ENCODE results near the gene EDRF1. TPM values are rescaled to one million over a fixed set of nuclear protein-coding genes. Genes with fewer than 3 reads are reported as not detected.
A peak's percentile ranks its signal among the peaks of the same experiment; 100 is the strongest.

The EDRF1 gene
- total and polyA plus RNA-seq, 2 of the 13 experiments (the other 11 are each of a cell fraction or from before 2014, with no cell fraction given), result 16.9 to 26.7 TPM

DNA sequence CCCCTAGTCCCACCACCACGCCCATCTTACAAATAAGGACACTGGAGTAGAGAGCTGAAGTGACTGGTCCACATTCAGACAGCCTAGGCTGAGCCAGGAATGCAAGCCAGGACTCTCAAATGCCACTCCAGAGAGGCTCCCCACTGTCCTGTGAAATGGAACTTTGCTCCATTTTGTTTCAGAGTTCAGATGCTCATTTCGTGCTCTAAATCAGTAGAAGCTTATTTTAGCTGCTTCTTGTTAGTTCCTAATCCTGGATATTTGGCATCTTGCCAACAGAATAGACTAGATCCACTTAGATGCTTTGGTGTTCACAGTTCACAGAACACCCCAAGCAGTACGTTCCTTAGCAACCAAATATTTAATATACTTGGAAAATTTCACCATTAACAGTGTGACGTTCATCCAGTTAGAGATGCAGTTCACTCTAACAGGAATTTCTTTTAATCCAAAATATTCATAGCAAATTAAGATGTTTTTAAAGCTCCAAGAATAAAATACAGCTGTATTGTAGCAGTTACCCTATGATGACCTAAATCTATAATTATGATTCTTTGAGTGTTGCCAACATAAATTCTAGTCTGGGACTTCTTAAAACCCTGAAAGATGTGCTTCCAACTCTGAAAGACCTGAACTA is 48.8 kb downstream of the EDRF1 start:
- no peak overlapping the region for H2AFZ ChIP-seq (ENCODE audit: low read length)
- in situ Hi-C loops (cut with HindIII; ENCODE audit: extremely low pct_ligation_motif_present, low pct_unique_long_range_greater_than_20kb), result no loop called here
- no TSS peak for BruUV-seq (replicated peaks)
- ATAC-seq, result no peak
- H3K4me1 ChIP-seq (ENCODE audit: insufficient read depth, low read length), result peaks cover 12% of the 10 kb centered on the region; the same call in 1 of the 2 replicates
- TF ChIP-seq, protein P1, sequence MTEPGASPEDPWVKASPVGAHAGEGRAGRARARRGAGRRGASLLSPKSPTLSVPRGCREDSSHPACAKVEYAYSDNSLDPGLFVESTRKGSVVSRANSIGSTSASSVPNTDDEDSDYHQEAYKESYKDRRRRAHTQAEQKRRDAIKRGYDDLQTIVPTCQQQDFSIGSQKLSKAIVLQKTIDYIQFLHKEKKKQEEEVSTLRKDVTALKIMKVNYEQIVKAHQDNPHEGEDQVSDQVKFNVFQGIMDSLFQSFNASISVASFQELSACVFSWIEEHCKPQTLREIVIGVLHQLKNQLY (CRISPR knock-in tag; IDR thresholded peaks at IDR 0.05), result no peak
- TF ChIP-seq LCORL (IDR thresholded peaks at IDR 0.05), result peak; percentile 90
- TF ChIP-seq LCORL (CRISPR knock-in tag; IDR thresholded peaks at IDR 0.05), result no peak
- no peak for TF ChIP-seq SMAD3 (CRISPR knock-in tag; IDR thresholded peaks at IDR 0.05)
- DNase-seq (ENCODE audit: low spot score), result no peak
- no peak overlapping the region for H3K4me2 ChIP-seq (ENCODE audit: low read depth, low read length)
- POLR2A ChIA-PET, result no interaction called here
- no peaks in the 10 kb centered on the region for H3K27me3 ChIP-seq (ENCODE audit: control insufficient read depth in 1 of 2, insufficient read depth in 2 of 2, low read length in 2 of 2)
- H4K20me1 ChIP-seq (ENCODE audit: insufficient read depth, low read length), result no peaks in the 10 kb centered on the region
- no peak for FAIRE-seq
- no peak overlapping the region for H3K9ac ChIP-seq (ENCODE audit: insufficient read depth, low read depth, low read length)
- 89% methylated on average over 4 of the region's 4 CpGs for WGBS (ENCODE audit: low lambda C conversion rate)
- intact Hi-C loops (cut with micrococcal nuclease; ENCODE audit: unreplicated experiment), result no loop called here
- H3K27ac ChIP-seq (ENCODE audit: extremely low read length, insufficient read depth, low read length), result no peak overlapping the region
- H3K9me3 ChIP-seq (ENCODE audit: low read length), result no peaks in the 10 kb centered on the region
- no peak overlapping the region for H3K4me3 ChIP-seq (replicated peaks in 1 of 3; ENCODE audit: insufficient read depth in 1 of 3, low read depth in 2 of 3, low read length in 3 of 3)
- CTCF ChIA-PET (ENCODE audit: low intra/inter-chr PET ratio, low total read pairs), result no interaction called here
- peaks cover 1 to 25% of the 10 kb centered on the region in 2 experiments; a peak in 4 of 5 replicates for H3K36me3 ChIP-seq (replicated peaks in 1 of 2; ENCODE audit: control insufficient read depth in 1 of 2, insufficient read depth in 2 of 2, low read length in 2 of 2)
- H3K79me2 ChIP-seq (ENCODE audit: insufficient read depth, low read length), result no peaks in the 10 kb centered on the region

DNA sequence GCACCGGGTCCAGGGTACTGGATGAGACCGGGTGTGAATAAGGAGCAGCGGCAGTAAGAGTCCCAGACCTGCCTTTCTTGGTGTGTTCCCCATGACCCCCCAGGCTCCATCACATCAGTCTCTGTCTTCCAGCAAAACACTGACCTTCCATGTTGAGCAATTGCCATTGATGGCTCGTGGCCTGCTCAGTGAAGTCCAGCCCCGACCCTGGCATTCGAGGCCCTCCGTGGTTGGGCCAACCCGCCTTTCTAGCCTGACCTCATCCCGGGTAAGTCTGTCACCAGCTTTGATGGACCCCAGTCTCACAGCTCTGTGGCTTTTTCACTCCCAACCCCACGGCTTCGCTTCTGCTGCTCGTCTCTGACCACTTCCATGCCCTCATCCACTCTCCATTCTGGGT is 49.7 kb downstream of the EDRF1 start:
- Histone ChIP-seq H3K79me2 (ENCODE audit: insufficient read depth, low read length) (no peaks in the 10 kb centered on the region), H3K4me1 (ENCODE audit: insufficient read depth, low read length) (peaks cover 12% of the 10 kb centered on the region; the same call in 1 of the 2 replicates), H3K9ac (ENCODE audit: insufficient read depth, low read depth, low read length) (no peak overlapping the region), H3K4me3 (replicated peaks in 1 of 3; ENCODE audit: insufficient read depth in 1 of 3, low read depth in 2 of 3, low read length in 3 of 3) (no peak overlapping the region), H3K27ac (ENCODE audit: extremely low read length, insufficient read depth, low read length) (no peak overlapping the region), H3K27me3 (ENCODE audit: control insufficient read depth in 1 of 2, insufficient read depth in 2 of 2, low read length in 2 of 2) (no peaks in the 10 kb centered on the region), H3K36me3 (replicated peaks in 1 of 2; ENCODE audit: control insufficient read depth in 1 of 2, insufficient read depth in 2 of 2, low read length in 2 of 2) (peaks cover 1 to 16% of the 10 kb centered on the region in 2 experiments; a peak in 4 of 5 replicates), H2AFZ (ENCODE audit: low read length) (no peak overlapping the region), H4K20me1 (ENCODE audit: insufficient read depth, low read length) (no peaks in the 10 kb centered on the region), H3K4me2 (ENCODE audit: low read depth, low read length) (no peak overlapping the region), H3K9me3 (ENCODE audit: low read length) (no peaks in the 10 kb centered on the region)
- ChIA-PET POLR2A (no interaction called here), CTCF (ENCODE audit: low intra/inter-chr PET ratio, low total read pairs) (no interaction called here)
- BruUV-seq (replicated peaks), result no TSS peak
- FAIRE-seq (no peak), ATAC-seq (no peak), DNase-seq (ENCODE audit: low spot score) (no peak)
- in situ Hi-C loops (cut with HindIII; ENCODE audit: extremely low pct_ligation_motif_present, low pct_unique_long_range_greater_than_20kb) (no loop called here), intact Hi-C loops (cut with micrococcal nuclease; ENCODE audit: unreplicated experiment) (no loop called here)
- WGBS (ENCODE audit: low lambda C conversion rate), result 94% methylated on average over 12 of the region's 12 CpGs
- TF ChIP-seq, protein P2, sequence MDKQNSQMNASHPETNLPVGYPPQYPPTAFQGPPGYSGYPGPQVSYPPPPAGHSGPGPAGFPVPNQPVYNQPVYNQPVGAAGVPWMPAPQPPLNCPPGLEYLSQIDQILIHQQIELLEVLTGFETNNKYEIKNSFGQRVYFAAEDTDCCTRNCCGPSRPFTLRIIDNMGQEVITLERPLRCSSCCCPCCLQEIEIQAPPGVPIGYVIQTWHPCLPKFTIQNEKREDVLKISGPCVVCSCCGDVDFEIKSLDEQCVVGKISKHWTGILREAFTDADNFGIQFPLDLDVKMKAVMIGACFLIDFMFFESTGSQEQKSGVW (CRISPR knock-in tag; IDR thresholded peaks at IDR 0.05; ENCODE audit: borderline replicate concordance), result no peak
- TF ChIP-seq SRF (IDR thresholded peaks at IDR 0.05; ENCODE audit: low read depth, low read length), result no peak
- TF ChIP-seq, protein P3, sequence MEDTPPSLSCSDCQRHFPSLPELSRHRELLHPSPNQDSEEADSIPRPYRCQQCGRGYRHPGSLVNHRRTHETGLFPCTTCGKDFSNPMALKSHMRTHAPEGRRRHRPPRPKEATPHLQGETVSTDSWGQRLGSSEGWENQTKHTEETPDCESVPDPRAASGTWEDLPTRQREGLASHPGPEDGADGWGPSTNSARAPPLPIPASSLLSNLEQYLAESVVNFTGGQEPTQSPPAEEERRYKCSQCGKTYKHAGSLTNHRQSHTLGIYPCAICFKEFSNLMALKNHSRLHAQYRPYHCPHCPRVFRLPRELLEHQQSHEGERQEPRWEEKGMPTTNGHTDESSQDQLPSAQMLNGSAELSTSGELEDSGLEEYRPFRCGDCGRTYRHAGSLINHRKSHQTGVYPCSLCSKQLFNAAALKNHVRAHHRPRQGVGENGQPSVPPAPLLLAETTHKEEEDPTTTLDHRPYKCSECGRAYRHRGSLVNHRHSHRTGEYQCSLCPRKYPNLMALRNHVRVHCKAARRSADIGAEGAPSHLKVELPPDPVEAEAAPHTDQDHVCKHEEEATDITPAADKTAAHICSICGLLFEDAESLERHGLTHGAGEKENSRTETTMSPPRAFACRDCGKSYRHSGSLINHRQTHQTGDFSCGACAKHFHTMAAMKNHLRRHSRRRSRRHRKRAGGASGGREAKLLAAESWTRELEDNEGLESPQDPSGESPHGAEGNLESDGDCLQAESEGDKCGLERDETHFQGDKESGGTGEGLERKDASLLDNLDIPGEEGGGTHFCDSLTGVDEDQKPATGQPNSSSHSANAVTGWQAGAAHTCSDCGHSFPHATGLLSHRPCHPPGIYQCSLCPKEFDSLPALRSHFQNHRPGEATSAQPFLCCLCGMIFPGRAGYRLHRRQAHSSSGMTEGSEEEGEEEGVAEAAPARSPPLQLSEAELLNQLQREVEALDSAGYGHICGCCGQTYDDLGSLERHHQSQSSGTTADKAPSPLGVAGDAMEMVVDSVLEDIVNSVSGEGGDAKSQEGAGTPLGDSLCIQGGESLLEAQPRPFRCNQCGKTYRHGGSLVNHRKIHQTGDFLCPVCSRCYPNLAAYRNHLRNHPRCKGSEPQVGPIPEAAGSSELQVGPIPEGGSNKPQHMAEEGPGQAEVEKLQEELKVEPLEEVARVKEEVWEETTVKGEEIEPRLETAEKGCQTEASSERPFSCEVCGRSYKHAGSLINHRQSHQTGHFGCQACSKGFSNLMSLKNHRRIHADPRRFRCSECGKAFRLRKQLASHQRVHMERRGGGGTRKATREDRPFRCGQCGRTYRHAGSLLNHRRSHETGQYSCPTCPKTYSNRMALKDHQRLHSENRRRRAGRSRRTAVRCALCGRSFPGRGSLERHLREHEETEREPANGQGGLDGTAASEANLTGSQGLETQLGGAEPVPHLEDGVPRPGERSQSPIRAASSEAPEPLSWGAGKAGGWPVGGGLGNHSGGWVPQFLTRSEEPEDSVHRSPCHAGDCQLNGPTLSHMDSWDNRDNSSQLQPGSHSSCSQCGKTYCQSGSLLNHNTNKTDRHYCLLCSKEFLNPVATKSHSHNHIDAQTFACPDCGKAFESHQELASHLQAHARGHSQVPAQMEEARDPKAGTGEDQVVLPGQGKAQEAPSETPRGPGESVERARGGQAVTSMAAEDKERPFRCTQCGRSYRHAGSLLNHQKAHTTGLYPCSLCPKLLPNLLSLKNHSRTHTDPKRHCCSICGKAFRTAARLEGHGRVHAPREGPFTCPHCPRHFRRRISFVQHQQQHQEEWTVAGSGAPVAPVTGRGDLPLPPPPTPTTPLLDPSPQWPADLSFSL (CRISPR knock-in tag; IDR thresholded peaks at IDR 0.05), result no peak

Measured in HepG2 (cell line).